MM.1S (cell line): ENCODE results near the gene MICU1.

Source experiments
- DNase-seq: peaks from one replicate; pipeline ENCODE4 v3.0.0-alpha.2; 2015
- H2AFZ ChIP-seq: fragments of 300-600 bp; sonication (generic); 2 replicates; pipeline ENCODE4 v1.6.0; 2016; ENCODE audit warnings: antibody characterized with exemption, low read length
- H3F3A ChIP-seq: fragments of 300-600 bp; sonication (generic); 2 replicates; pipeline ENCODE4 v1.6.1; 2016; ENCODE audit warnings: mild to moderate bottlenecking, antibody characterized with exemption, low read length, moderate library complexity, mixed read lengths; ENCODE audit not compliant: insufficient read depth
- H3K27ac ChIP-seq: fragments of 300-600 bp; sonication (generic); 2 replicates; pipeline ENCODE4 v1.5.1; 2016; ENCODE audit warnings: mild to moderate bottlenecking, low read length
- H3K27me3 ChIP-seq: fragments of 300-600 bp; sonication (generic); replicated peaks from 2 replicates; pipeline ENCODE4 v1.6.0; 2016; ENCODE audit warnings: low read length; ENCODE audit not compliant: insufficient read depth
- H3K36me3 ChIP-seq: fragments of 300-600 bp; sonication (generic); replicated peaks from 2 replicates; pipeline ENCODE4 v1.6.1; 2016; ENCODE audit warnings: mild to moderate bottlenecking, low read length, mixed read lengths; ENCODE audit not compliant: insufficient read depth
- H3K4me1 ChIP-seq: fragments of 300-600 bp; sonication (generic); 2 replicates; pipeline ENCODE4 v1.6.1; 2016; ENCODE audit warnings: low read length, mixed read lengths
- H3K4me2 ChIP-seq: fragments of 300-600 bp; sonication (generic); 2 replicates; pipeline ENCODE4 v1.6.0; 2016; ENCODE audit warnings: low read depth, low read length
- H3K4me3 ChIP-seq: fragments of 300-600 bp; sonication (generic); 2 replicates; pipeline ENCODE4 v1.5.1; 2016; ENCODE audit warnings: low read length, mixed read lengths
- H3K79me2 ChIP-seq: fragments of 300-600 bp; sonication (generic); 2 replicates; pipeline ENCODE4 v1.6.1; 2016; ENCODE audit warnings: mixed run types, low read length, mixed read lengths
- H3K9ac ChIP-seq: fragments of 300-600 bp; sonication (generic); 2 replicates; pipeline ENCODE4 v1.6.1; 2016; ENCODE audit warnings: low read length, mixed read lengths
- H3K9me2 ChIP-seq: fragments of 300-600 bp; sonication (generic); replicated peaks from 2 replicates; pipeline ENCODE4 v1.6.1; 2016; ENCODE audit warnings: mild to moderate bottlenecking, low read length, mixed read lengths; ENCODE audit not compliant: insufficient read depth
- H3K9me3 ChIP-seq: fragments of 300-600 bp; sonication (generic); replicated peaks from 2 replicates; pipeline ENCODE4 v1.6.1; 2016; ENCODE audit warnings: mild to moderate bottlenecking, low read length, mixed read lengths; ENCODE audit not compliant: insufficient read depth
- H4K20me1 ChIP-seq: fragments of 300-600 bp; sonication (generic); 2 replicates; pipeline ENCODE4 v1.6.1; 2016; ENCODE audit warnings: mild to moderate bottlenecking, low read length, moderate library complexity, mixed read lengths; ENCODE audit not compliant: insufficient read depth
- EZH2 ChIP-seq: fragments of 300-600 bp; sonication (generic); optimal IDR thresholded peaks from 2 replicates; pipeline ENCODE3; 2017; ENCODE audit warnings: low read depth, mild to moderate bottlenecking, antibody characterized with exemption, low read length, mixed read lengths
- EZH2phosphoT487 ChIP-seq: fragments of 300-600 bp; sonication (generic); IDR thresholded peaks from 2 replicates; pipeline ENCODE4 v1.6.1; 2018; ENCODE audit warnings: antibody characterized with exemption, low read length
- TF ChIP-seq, protein P1 (sequence below): fragments of 300-600 bp; sonication (generic); IDR thresholded peaks from 2 replicates; pipeline ENCODE4 v1.5.1; 2016; ENCODE audit warnings: antibody characterized with exemption, low read length, mixed read lengths

MICU1 gene

DNA sequence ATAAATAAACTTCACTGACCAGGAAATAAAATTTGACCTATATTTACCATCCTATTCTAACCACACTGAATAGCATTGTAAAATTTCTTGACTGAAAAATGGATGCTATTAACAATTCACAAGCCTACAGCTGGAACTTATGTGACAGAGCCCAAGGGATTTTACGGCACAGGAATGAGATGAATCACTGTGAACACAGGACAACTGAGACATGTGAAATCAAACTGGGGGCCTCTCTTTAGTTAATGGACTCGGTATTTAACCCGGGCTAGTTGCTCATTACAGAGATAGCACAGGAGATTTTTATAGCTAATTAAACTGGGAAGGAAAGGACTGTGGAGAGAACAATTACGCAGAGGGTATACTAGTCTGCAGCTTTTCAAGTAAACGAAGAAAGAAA is 100.6 kb downstream of the MICU1 start:
- Histone ChIP-seq H3K4me2 (no peak overlapping the region), H3K4me3 (no peak overlapping the region)
- DNase-seq, result no peak

DNA sequence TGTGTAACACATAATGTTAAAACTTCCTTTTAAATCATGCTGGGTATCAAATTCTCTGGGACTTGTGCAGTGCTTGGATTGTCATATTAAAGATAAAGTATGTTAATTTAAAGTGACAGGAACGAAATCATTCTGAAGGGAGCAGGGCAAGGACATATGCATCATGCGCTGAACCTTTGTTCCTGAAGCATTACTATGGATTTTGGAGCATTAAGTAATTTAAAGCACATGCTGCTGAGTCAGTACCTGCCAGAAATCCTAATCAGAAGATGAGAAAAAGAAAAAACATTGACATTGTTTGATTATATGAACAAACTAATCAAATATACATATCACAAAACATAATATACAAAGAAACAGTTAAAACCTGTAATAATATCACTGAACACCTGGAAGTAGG is 101.4 kb downstream of the MICU1 start:
- Histone ChIP-seq H3K4me2 (no peak overlapping the region), H3K36me3 (no peaks in the 10 kb centered on the region), H3K9me2 (no peaks in the 10 kb centered on the region), H2AFZ (no peak overlapping the region), H3K9me3 (no peaks in the 10 kb centered on the region), H3K27me3 (no peaks in the 10 kb centered on the region), H3K27ac (no peak overlapping the region), H3K4me3 (no peak overlapping the region), H4K20me1 (no peaks in the 10 kb centered on the region), H3K79me2 (no peaks in the 10 kb centered on the region), H3K4me1 (peaks cover 19% of the 10 kb centered on the region), H3F3A (peaks cover 5% of the 10 kb centered on the region; the same call in 1 of the 2 replicates), H3K9ac (no peak overlapping the region)
- TF ChIP-seq EZH2phosphoT487 (no peak), EZH2 (no peak)
- TF ChIP-seq, protein P1, sequence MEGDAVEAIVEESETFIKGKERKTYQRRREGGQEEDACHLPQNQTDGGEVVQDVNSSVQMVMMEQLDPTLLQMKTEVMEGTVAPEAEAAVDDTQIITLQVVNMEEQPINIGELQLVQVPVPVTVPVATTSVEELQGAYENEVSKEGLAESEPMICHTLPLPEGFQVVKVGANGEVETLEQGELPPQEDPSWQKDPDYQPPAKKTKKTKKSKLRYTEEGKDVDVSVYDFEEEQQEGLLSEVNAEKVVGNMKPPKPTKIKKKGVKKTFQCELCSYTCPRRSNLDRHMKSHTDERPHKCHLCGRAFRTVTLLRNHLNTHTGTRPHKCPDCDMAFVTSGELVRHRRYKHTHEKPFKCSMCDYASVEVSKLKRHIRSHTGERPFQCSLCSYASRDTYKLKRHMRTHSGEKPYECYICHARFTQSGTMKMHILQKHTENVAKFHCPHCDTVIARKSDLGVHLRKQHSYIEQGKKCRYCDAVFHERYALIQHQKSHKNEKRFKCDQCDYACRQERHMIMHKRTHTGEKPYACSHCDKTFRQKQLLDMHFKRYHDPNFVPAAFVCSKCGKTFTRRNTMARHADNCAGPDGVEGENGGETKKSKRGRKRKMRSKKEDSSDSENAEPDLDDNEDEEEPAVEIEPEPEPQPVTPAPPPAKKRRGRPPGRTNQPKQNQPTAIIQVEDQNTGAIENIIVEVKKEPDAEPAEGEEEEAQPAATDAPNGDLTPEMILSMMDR, result no peak
- no peak for DNase-seq

More for the DNA sequence above, 100.6 kb downstream of the MICU1 start:
- Histone ChIP-seq H3K27ac (no peak overlapping the region), H2AFZ (no peak overlapping the region), H3K36me3 (no peaks in the 10 kb centered on the region), H3K9me3 (no peaks in the 10 kb centered on the region), H3K27me3 (no peaks in the 10 kb centered on the region), H3K9ac (no peak overlapping the region), H3F3A (peaks cover 5% of the 10 kb centered on the region; the same call in 1 of the 2 replicates), H4K20me1 (no peaks in the 10 kb centered on the region), H3K79me2 (no peaks in the 10 kb centered on the region), H3K9me2 (no peaks in the 10 kb centered on the region), H3K4me1 (peaks cover 19% of the 10 kb centered on the region)
- TF ChIP-seq EZH2 (no peak), EZH2phosphoT487 (no peak)
- TF ChIP-seq, protein P1, result no peak

DNA sequence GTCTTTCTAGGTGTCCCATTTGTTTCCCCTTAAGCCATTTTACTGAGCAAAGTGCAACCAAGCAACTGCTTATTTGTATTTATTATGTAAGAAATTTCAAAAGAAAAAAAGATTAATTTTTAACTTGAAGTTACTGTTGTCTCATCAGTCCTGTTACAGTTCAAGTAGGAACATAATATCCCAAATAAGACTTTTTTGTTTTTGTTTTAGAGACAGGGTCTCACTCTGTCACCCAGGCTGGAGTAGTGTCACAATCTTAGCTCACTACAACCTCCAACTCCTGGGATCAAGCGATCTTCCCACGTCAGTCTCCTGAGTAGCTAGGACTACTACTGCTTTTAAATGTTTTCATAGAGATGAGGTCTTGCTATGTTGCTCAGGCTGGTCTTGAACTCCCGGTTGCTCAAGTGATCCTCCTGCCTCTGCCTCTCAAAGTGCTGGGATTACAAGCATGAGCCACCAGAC is 101.9 kb downstream of the MICU1 start:
- H3K4me1 ChIP-seq, result peaks cover 19% of the 10 kb centered on the region
- H2AFZ ChIP-seq, result no peak overlapping the region
- no peaks in the 10 kb centered on the region for H3K9me3 ChIP-seq
- no peaks in the 10 kb centered on the region for H3K27me3 ChIP-seq
- H3K9ac ChIP-seq, result no peak overlapping the region
- TF ChIP-seq, protein P1, result no peak
- no peak for TF ChIP-seq EZH2phosphoT487
- no peak for TF ChIP-seq EZH2
- H3F3A ChIP-seq, result peaks cover 5% of the 10 kb centered on the region; the same call in 1 of the 2 replicates
- DNase-seq, result no peak
- H4K20me1 ChIP-seq, result no peaks in the 10 kb centered on the region
- no peaks in the 10 kb centered on the region for H3K79me2 ChIP-seq
- no peaks in the 10 kb centered on the region for H3K9me2 ChIP-seq
- H3K36me3 ChIP-seq, result no peaks in the 10 kb centered on the region
- no peak overlapping the region for H3K27ac ChIP-seq
- H3K4me2 ChIP-seq, result no peak overlapping the region
- H3K4me3 ChIP-seq, result no peak overlapping the region
